H1 (cell line): ENCODE results near the gene METTL1. TPM values are rescaled to one million over a fixed set of nuclear protein-coding genes. Genes with fewer than 3 reads are reported as not detected.

Experiments used
- CREB1 ChIP-seq: IDR thresholded peaks from 2 replicates; pipeline ENCODE4 v1.6.1; 2012; ENCODE audit warnings: inconsistent platforms
- EP300 ChIP-seq, 2 experiments: IDR thresholded peaks; 1 replicate in 1 of 2; 2 replicates in 1 of 2; pipeline ENCODE4 v1.6.1; 2011 to 2012; ENCODE audit warnings: low read depth in 2 of 2, low read length in 2 of 2, mild to moderate bottlenecking in 2 of 2, borderline replicate concordance in 1 of 2, inconsistent platforms in 1 of 2, moderate library complexity in 1 of 2
- HDAC2 ChIP-seq, 2 experiments: fragments of 300-600 bp in 1 of 2; sonication (generic) in 1 of 2; IDR thresholded peaks; 2 replicates each; pipeline ENCODE4 v1.6.1; 2011 to 2012; ENCODE audit warnings: low read depth in 2 of 2, low read length in 2 of 2, mild to moderate bottlenecking in 2 of 2, moderate library complexity in 2 of 2, borderline replicate concordance in 1 of 2, inconsistent platforms in 1 of 2
- JUND ChIP-seq: IDR thresholded peaks from 2 replicates; pipeline ENCODE4 v1.6.1; 2011; ENCODE audit warnings: mild to moderate bottlenecking, improper control_type of control experiment, low read length
- SAP30 ChIP-seq: fragments of 300-600 bp; sonication (generic); IDR thresholded peaks from 2 replicates; pipeline ENCODE4 v1.7.1; 2012; ENCODE audit warnings: low read length, moderate library complexity, mild to moderate bottlenecking, inconsistent platforms; ENCODE audit not compliant: insufficient read depth, insufficient replicate concordance
- SP1 ChIP-seq: IDR thresholded peaks from 2 replicates; pipeline ENCODE4 v1.6.1; 2011; ENCODE audit warnings: low read depth, low read length
- YY1 ChIP-seq: IDR thresholded peaks from 2 replicates; pipeline ENCODE4 v1.6.1; 2011; ENCODE audit warnings: low read depth, mild to moderate bottlenecking, low read length
- polyA plus RNA-seq, 7 experiments: library from polyadenylated mRNA; depleted of rRNA in 3 of 7; stranded (reverse) in 5 of 7; unstranded in 2 of 7; fragments of >200 nt in 5 of 7; fragments of 200-250 nt in 2 of 7; gene quantifications; 1 replicate in 5 of 7; 2 replicates in 1 of 7; 4 replicates in 1 of 7; pipeline versions ENCODE4 v1.2.1 to v1.2.3, GENCODE V29; 2011 to 2013; ENCODE audit warnings: missing spikeins in 2 of 7, mixed read lengths in 2 of 7
- total RNA-seq: library from RNA; stranded (reverse); fragmentation: NEBNext Ultra II Directional; extraction: Animal tissue kit (Norgen Biotek cat#: 25700); gene quantifications from 2 replicates; pipeline ENCODE4 v1.2.1, GENCODE V29; 2021

The METTL1 gene
- total and polyA plus RNA-seq, 2 of the 8 experiments (the other 6 are each of a cell fraction or from before 2014, with no cell fraction given) = 40.5 to 46.0 TPM

DNA sequence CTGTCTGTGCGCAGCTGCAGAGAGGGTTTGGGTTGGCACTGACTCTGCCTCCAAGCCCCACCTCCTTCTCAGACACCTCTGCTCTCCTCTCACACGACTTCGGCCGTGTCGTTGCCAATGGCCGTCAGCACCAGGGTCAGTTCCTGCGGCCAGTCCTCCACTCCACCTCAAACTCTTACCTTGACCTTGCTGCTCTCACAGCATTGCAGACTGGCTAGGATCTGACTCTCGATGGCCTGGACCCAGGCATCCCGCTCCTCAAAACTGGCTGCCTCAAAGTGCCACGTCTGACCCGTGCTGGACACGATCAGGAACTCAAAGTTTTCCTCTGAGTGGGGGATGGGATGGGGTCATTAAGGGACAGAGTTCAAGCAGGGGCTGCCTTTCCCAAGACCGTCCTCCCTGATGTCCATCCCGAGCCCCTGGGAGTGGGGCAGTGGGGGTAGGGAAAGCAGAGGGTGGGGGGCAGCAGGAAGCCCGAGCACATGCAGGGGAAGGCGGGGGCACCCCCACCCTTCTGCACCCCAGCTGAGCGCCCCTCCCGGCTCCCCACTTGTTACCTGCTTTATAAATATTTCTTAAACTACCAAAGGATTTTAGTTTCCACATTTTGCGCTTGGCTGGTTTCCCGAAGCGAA is 44.0 kb downstream of the METTL1 start (continued):
- TF ChIP-seq HDAC2 (IDR thresholded peaks at IDR 0.05; ENCODE audit: borderline replicate concordance in 1 of 2, low read depth in 2 of 2, low read length in 2 of 2) = no peak
- TF ChIP-seq SP1 = no peak
- no peak for TF ChIP-seq JUND
- peak; percentile 63; the same call in 1 of the 2 replicates for TF ChIP-seq CREB1
- TF ChIP-seq SAP30 = peak; percentile 83
- TF ChIP-seq YY1 = peak; percentile 86
- no peak for TF ChIP-seq EP300 (IDR thresholded peaks at IDR 0.05; ENCODE audit: borderline replicate concordance in 1 of 2, low read depth in 2 of 2, low read length in 2 of 2)
- TF ChIP-seq, all 59 proteins: peak for 8
